KOPT-K1 (cell line): ENCODE results near the gene USP10.

Source experiments
- H3K27ac ChIP-seq: fragments of 200-600 bp; sonication (generic); 2 replicates; pipeline ENCODE4 v1.5.1; 2016; ENCODE audit warnings: antibody characterized with exemption, mild to moderate bottlenecking, low read depth, low read length; ENCODE audit not compliant: poor library complexity, severe bottlenecking
- H3K36me3 ChIP-seq: fragments of 200-600 bp; sonication (generic); 2 replicates; pipeline ENCODE4 v1.5.1; 2017; ENCODE audit warnings: antibody characterized with exemption, mild to moderate bottlenecking, low read length, moderate library complexity; ENCODE audit not compliant: insufficient read depth
- H3K9me3 ChIP-seq: fragments of 200-600 bp; sonication (generic); 2 replicates; pipeline ENCODE4 v1.5.1; 2017; ENCODE audit warnings: antibody characterized with exemption, low read length, mild to moderate bottlenecking; ENCODE audit not compliant: insufficient read depth, poor library complexity, severe bottlenecking

The USP10 gene

GRCh38 chr16:84826558-84826941 lies 126.8 kb downstream of the USP10 start:
- H3K9me3 ChIP-seq, result no peaks in the 10 kb centered on the region
- no peaks in the 10 kb centered on the region for H3K36me3 ChIP-seq
- no peak overlapping the region for H3K27ac ChIP-seq

GRCh38 chr16:84827131-84827574 lies 127.4 kb downstream of the USP10 start:
- no peaks in the 10 kb centered on the region for H3K9me3 ChIP-seq
- H3K36me3 ChIP-seq, result no peaks in the 10 kb centered on the region
- no peak overlapping the region for H3K27ac ChIP-seq

- H3K27ac ChIP-seq, result no peak overlapping the region
- H3K9me3 ChIP-seq, result no peaks in the 10 kb centered on the region
- H3K36me3 ChIP-seq, result no peaks in the 10 kb centered on the region
These were observed 128.1 kb downstream of the USP10 start for GRCh38 chr16:84827897-84828296.

GRCh38 chr16:84828322-84828721 lies 128.5 kb downstream of the USP10 start:
- no peak overlapping the region for H3K27ac ChIP-seq
- no peaks in the 10 kb centered on the region for H3K9me3 ChIP-seq
- no peaks in the 10 kb centered on the region for H3K36me3 ChIP-seq
